GM11168 (cell line): ENCODE results near the gene PAX7.

Experiments used
- in situ Hi-C: fragments of 300-500 bp; cut with MboI; formaldehyde crosslinking; loops from one replicate; pipeline ENCODE4 v1.12.0; 2022; ENCODE audit warnings: low sequenced_read_pairs; ENCODE audit not compliant: unreplicated experiment

PAX7 gene

DNA sequence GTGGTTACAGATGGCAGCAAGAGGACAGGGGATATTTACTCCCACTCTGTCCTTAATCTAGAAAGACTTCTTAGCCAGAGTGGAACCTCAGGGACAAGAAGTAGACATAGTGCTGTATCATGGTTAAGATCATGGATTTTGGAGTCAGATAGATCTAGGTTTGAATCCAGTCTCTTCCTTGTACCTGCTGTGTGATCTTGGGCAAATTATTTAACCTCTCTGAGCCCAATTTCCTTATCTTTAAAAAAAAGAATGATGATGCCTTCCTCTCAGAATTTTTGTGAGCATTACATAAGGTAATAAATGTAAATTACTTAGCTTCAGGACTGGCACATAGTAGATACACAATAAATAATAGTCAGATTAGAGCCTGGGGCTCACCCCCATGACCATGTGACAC is 150.4 kb downstream of the PAX7 start:
- in situ Hi-C loops = no loop called here

DNA sequence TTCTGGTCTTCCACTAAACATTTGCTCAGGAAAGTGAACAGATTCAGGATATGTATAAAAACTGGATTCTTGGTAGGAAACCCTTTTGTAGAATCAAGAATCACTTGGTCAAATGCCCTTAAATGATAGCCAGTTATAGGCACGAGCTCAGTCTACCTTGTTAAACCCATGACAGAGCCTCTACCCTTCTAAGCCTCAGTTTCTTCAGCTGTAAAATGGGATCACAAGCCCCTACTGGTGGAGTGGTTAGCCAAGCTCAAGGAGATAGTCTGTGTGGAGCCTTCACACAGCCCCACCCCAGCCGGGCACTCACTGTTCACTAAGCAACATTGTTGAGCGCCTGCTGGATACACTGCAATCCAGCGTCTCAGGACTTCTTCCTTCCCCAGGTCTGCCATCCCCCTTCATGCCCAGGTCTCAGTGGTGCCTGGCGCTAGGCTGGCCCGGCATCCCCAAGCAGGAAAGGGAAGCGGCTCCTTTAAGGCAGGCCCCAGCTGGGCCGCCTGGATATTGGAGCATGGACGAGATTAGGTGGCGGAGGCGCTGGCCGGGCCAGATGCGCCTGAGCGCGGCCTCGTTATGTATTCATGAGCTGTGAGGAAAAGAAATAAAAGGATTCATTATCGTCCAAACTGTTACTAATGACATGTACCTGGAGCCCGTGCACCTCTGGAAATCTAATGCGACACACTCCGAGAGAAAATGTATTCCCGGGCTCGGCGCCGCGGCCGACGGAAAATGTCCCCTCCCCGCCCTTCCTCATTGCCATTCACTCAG is 153.2 kb downstream of the PAX7 start:
- in situ Hi-C loops = no loop called here

DNA sequence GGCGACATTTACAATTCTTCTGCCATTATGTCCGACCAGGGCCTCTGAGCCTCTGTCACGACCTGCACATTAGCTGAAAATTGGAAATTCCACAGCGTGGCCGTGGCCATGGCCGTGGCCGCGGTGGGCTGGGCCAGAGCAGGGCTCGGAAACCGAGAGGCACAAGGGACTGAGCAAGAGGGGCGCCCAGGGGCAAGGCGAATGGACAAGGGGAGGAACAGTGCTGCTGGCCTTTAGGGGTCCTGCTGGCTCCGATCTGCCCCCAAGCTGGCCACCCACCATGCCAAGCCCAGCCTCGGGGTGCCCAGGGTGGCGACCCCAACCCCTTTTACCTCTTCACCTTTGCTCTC is 153.8 kb downstream of the PAX7 start:
- in situ Hi-C loops = no loop called here

DNA sequence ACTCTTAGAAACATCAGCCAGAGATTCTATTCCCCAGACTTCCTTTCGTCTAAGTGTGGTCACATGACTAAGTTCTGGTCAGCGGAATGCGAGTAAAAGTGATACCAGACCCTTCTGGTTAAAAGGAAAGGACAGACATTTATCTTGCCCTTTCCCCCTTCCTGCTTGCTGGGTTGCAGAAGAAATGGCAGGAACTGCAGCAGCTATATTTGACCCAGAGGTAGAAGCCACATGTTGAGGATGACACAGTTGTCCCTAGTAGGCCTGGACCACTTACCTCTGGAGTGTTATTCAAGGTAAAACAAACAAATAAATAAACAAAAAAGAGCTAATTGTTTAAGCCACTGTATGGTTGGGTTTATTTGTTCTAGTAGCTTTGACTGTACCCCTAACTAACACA is 155.5 kb downstream of the PAX7 start:
- in situ Hi-C loops = no loop called here

DNA sequence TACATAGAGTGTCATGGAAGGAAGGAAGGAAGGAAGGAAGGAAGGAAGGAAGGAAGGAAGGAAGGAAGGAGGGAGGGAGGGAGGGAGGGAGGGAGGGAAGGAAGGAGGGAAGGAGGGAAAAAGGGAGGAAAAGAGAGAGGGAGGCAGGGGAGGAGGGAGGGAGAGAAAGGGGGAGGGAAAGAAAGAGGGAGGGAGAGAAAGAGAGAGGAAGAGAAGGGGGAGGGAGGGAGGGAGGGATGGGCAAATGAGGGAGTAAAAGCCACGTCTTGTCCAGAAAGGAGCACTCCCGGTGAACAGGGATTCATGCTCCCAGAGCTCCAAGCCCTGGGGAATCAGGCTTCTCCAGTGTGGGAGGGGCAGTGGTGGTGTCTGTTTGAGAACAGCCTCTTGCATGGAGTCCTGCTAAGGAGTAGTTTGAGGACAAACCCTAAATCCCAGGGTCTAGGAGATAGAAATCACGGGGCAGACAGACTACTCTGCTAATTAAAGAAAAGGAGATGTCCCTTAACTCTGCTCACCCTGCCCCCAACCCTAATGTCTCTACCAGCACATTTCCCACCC is 157.3 kb downstream of the PAX7 start:
- in situ Hi-C loops = no loop called here

GRCh38 chr1:18789246-18789645 is 158.6 kb downstream of the PAX7 start:
- in situ Hi-C loops = no loop called here

DNA sequence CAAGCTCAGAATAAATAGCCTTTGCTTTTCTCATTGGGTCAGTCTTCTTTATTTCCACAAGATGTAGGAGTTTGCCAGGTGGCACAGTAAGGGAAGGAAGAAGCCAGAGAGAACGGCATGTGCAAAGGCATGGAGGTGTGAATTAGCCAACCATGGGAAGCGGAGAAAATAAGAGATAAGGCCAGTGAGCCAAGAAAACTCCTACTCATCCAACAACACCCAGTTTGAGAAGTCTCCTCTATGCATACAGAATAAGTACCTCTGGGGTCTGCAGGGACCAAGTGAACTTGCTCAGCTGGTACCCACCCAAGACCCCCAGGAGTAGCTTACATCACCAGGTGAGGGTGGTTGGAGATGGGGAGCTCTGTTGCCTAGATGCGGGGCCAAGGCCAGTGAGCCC is 162.1 kb downstream of the PAX7 start:
- in situ Hi-C loops = no loop called here

GRCh38 chr1:18793164-18793563 is 162.5 kb downstream of the PAX7 start:
- in situ Hi-C loops = no loop called here

- in situ Hi-C loops = no loop called here
These were observed 163.4 kb downstream of the PAX7 start for GRCh38 chr1:18794051-18794450.

GRCh38 chr1:18794561-18794960 is 163.9 kb downstream of the PAX7 start:
- in situ Hi-C loops = no loop called here

- in situ Hi-C loops = no loop called here
These were observed 164.5 kb downstream of the PAX7 start for GRCh38 chr1:18795002-18795689.

DNA sequence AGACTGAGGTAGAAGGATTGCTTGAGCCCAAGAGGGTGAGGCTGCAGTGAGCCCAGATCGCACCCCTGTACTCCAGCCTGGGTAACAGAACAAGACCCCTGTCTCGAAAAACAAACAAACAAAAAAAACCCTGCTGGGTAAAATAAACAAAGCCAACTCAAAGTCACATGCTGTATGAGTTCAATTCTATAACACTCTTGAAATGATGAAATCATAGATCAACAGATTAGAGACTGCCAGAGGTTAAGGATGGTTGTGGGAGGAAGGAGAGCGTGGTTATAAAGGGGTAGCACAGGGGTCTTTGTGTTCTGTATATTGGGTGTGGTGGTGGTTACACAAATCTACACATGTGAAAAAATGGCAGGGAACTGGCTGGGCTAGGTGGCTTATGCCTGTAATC is 166.3 kb downstream of the PAX7 start:
- in situ Hi-C loops = no loop called here
